Stimulated activated CD4-positive, alpha-beta T cell treated with anti-CD3 and anti-CD28 coated beads, Interleukin-4, amount 100 ng/mL, for 48 hours (primary cell): ENCODE measurements around the gene UHRF1.
"Not testable (repeated sequence)": the region's sequence is repeated elsewhere in the genome, so short reads cannot be mapped to it uniquely, and the experiment has no call there.

Experiments used
- DNase-seq, 2 donors: peaks; one replicate each; pipeline ENCODE4 v3.0.0-alpha.2; 2020; ENCODE audit warnings: low read depth in 2 of 2

The UHRF1 gene

DNA sequence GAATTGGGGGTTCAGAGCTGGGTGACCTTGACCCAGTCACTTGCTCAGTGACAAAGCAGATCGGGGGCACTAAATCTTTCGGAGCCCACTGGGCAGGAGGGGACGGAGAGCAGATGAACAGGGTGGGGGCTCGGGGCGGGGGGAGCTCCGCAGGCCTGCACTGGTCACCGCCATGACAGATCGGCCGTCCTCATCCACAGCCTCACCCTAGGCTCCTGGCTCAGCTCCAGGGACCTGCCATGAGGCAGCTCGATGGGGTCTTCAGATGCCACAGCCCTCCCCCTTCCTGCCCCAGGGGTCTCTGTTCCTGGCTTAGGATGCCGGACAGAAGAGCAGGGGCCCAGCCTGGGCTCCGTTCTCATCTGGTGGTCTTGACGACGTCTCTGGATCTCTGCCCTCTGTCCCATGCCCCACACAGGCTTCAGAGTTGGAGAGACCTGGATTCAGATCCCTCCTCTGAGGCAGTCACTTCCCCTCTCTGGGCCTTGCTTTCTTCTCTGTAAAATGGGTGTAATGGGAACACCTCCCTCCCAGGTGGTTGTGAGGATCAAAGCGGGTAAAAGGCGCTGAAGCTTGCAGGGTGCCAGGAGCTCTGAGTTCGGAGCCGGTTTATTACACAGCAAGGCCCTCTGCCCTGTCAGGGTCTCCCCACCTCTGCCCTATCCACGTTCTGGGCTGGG is 62.7 kb downstream of the UHRF1 start:
- no peak for DNase-seq

DNA sequence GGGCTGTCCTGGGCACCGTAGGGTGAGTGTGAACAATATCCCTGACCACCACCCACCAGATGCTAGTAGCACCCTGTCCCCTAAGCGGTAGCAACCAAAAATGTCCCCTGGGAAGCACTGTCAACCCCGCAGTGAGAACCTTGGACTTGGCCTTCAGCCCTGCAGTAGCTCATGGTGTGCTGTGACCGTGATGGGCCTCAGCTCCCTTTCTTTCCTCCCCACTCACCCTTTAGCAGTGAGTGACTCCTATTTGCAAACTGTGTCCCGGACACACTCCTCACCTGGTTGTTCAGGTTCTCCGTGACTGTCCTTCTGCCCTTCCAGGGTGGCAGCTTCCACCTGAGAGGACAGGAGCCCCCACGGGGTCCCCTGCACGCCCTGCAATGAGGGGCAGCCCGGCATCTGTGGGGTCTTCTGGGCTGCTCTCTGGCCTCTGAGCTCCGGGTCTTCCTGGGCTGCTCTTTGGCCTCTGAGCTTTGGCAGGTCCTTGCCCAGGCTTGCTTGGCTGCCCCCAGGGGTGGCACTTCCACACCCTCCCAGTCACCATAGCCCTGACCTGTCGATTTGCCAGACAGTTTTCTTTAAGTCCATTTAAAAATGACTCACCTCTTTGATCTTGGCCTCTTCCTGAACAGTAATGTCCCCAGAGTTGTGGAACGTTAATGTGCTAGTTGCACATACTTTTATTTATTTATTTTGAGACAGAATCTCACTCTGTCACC is 63.4 kb downstream of the UHRF1 start:
- DNase-seq, result no peak

- DNase-seq, result no peak
Observed at GRCh38 chr19:4974880-4975469, 65.7 kb downstream of the UHRF1 start.

GRCh38 chr19:4975601-4976000 is 66.3 kb downstream of the UHRF1 start:
- DNase-seq, result not testable (repeated sequence)

GRCh38 chr19:4976401-4977298 is 67.3 kb downstream of the UHRF1 start:
- DNase-seq, result no peak

DNA sequence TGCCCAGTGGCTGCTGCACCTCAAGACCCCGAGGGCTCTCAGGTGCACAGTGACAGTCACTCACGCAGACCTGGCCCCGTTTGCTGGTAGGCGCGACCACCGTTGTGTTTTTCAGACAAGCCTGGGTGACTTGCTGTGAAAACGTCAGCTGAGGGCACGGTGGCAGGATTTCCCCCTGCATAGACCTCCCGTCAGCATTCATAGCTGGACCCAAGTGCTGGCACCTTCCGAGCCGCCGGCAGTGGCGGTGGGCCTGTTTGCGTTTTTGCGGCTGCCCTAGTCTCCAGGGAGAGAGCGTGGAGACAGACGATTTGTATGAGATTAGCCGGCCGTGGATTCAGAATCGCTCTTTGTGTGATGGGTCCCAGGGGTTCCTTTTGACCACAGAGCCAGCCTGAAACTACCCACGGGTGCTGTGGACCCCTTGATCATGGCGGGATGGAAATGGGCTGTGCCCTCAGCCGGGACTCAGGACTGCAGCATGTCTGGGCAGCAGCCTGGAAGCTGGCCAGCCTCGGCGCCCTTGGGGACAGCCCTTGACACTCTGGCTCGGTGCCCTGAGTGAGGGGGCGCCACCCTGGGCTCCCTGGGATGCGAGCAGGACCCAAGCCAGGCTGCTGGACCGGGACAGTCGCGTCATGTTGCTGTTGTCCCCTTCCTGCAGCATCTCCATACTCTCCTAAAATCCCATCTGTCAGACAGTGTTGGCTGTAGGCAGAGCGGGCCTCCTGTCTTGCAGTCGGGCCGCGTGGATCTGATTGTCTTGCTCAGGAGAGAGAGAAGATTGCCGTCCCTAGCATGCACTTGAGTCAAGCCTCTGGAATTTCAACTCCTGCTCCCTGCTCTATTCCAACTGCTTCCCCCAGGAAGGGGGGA is 68.2 kb downstream of the UHRF1 start:
- DNase-seq, result no peak

DNA sequence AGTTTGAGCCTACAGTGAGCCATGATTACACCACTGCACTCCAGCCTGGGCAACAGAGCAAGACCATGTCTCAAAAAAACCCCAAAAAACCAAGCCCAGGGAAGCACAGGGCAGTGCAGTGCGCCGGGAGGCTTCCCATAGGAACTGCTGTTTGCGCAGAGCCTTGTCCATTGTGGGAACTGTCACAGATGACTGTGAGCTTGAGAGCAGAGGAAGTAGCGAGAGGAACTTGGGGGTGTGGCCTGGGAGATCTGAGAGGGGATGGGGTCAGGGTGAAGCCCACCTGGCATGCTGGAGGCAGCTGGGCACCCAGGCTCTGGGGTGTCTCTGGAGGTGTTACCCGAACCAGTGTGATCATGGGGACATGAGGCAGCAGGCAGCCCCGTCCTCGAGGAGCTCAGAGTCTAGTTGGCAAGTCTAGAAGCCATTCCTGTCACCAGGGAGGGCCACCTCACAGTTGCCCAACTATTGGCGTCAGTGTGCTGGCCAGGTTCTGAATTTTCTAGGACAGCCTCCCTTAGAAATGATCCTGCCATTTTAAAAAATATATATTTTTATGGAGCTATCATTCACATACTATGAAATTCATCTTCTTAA is 70.0 kb downstream of the UHRF1 start:
- no peak for DNase-seq

- DNase-seq, result no peak
Observed at GRCh38 chr19:4980067-4980466, 70.8 kb downstream of the UHRF1 start.

GRCh38 chr19:4980838-4981680 is 71.8 kb downstream of the UHRF1 start:
- no peak for DNase-seq

- DNase-seq, result no peak
Observed at GRCh38 chr19:4981681-4981958, 72.3 kb downstream of the UHRF1 start.

GRCh38 chr19:4983346-4984105 is 74.2 kb downstream of the UHRF1 start:
- no peak for DNase-seq

GRCh38 chr19:4984106-4984380 is 74.7 kb downstream of the UHRF1 start:
- no peak for DNase-seq

GRCh38 chr19:4984438-4984990 is 75.2 kb downstream of the UHRF1 start:
- no peak for DNase-seq

- no peak for DNase-seq
Observed at GRCh38 chr19:4985551-4985991, 76.3 kb downstream of the UHRF1 start.

DNA sequence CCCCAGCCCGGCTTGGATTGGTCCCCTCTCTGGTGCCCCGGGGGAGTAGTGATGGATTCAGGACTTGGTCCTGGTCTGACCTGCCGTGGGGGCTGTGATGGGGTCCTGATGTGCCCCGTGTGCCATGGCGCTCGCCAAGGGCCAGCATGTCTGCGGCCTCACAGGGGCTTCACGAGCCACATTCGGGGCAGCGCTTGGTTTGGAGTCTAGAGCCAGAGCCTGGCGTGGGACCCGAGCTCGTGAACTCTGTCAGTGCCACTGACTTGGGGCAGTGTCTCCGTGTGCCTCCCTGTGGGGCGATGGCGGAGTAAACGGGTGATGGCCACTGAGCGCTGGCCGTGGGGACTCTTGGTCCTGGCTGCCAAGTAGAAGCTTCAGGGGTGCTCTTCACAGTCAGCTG is 76.8 kb downstream of the UHRF1 start:
- DNase-seq, result no peak

DNA sequence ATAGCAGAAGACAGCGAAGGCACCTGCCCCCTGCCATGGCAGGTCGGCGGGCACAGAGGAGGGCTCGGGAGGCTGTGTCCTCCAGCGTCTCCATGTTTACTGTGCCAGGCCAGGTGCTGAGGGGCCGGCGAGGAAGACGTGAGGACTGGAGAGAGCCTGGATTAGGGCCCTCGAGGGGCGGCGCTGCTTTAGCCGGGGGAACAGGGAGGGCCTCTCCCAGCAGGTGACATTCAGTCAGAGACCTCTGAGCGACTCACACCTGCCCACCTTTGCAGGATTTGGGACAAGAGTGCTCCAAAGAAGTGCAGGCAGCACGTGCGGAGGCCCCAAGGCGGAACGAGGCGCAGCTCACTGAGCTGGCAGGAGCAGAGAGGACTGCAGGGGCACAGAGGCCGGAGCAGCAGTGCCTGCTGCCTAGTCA is 77.2 kb downstream of the UHRF1 start:
- DNase-seq, result no peak

- DNase-seq, result no peak
Observed at GRCh38 chr19:4987256-4987655, 78.0 kb downstream of the UHRF1 start.

GRCh38 chr19:4987692-4988370 is 78.5 kb downstream of the UHRF1 start:
- no peak for DNase-seq
